MM.1S (cell line): ENCODE data around the gene CUL3.

Experiments used
- DNase-seq: peaks from one replicate; pipeline ENCODE4 v3.0.0-alpha.2; 2015
- H2AFZ ChIP-seq: fragments of 300-600 bp; sonication (generic); 2 replicates; pipeline ENCODE4 v1.6.0; 2016; ENCODE audit warnings: antibody characterized with exemption, low read length
- H3F3A ChIP-seq: fragments of 300-600 bp; sonication (generic); 2 replicates; pipeline ENCODE4 v1.6.1; 2016; ENCODE audit warnings: mild to moderate bottlenecking, antibody characterized with exemption, low read length, moderate library complexity, mixed read lengths; ENCODE audit not compliant: insufficient read depth
- H3K27ac ChIP-seq: fragments of 300-600 bp; sonication (generic); 2 replicates; pipeline ENCODE4 v1.5.1; 2016; ENCODE audit warnings: mild to moderate bottlenecking, low read length
- H3K27me3 ChIP-seq: fragments of 300-600 bp; sonication (generic); replicated peaks from 2 replicates; pipeline ENCODE4 v1.6.0; 2016; ENCODE audit warnings: low read length; ENCODE audit not compliant: insufficient read depth
- H3K36me3 ChIP-seq: fragments of 300-600 bp; sonication (generic); replicated peaks from 2 replicates; pipeline ENCODE4 v1.6.1; 2016; ENCODE audit warnings: mild to moderate bottlenecking, low read length, mixed read lengths; ENCODE audit not compliant: insufficient read depth
- H3K4me1 ChIP-seq: fragments of 300-600 bp; sonication (generic); 2 replicates; pipeline ENCODE4 v1.6.1; 2016; ENCODE audit warnings: low read length, mixed read lengths
- H3K4me2 ChIP-seq: fragments of 300-600 bp; sonication (generic); 2 replicates; pipeline ENCODE4 v1.6.0; 2016; ENCODE audit warnings: low read depth, low read length
- H3K4me3 ChIP-seq: fragments of 300-600 bp; sonication (generic); 2 replicates; pipeline ENCODE4 v1.5.1; 2016; ENCODE audit warnings: low read length, mixed read lengths
- H3K79me2 ChIP-seq: fragments of 300-600 bp; sonication (generic); 2 replicates; pipeline ENCODE4 v1.6.1; 2016; ENCODE audit warnings: mixed run types, low read length, mixed read lengths
- H3K9ac ChIP-seq: fragments of 300-600 bp; sonication (generic); 2 replicates; pipeline ENCODE4 v1.6.1; 2016; ENCODE audit warnings: low read length, mixed read lengths
- H3K9me2 ChIP-seq: fragments of 300-600 bp; sonication (generic); replicated peaks from 2 replicates; pipeline ENCODE4 v1.6.1; 2016; ENCODE audit warnings: mild to moderate bottlenecking, low read length, mixed read lengths; ENCODE audit not compliant: insufficient read depth
- H3K9me3 ChIP-seq: fragments of 300-600 bp; sonication (generic); replicated peaks from 2 replicates; pipeline ENCODE4 v1.6.1; 2016; ENCODE audit warnings: mild to moderate bottlenecking, low read length, mixed read lengths; ENCODE audit not compliant: insufficient read depth
- H4K20me1 ChIP-seq: fragments of 300-600 bp; sonication (generic); 2 replicates; pipeline ENCODE4 v1.6.1; 2016; ENCODE audit warnings: mild to moderate bottlenecking, low read length, moderate library complexity, mixed read lengths; ENCODE audit not compliant: insufficient read depth
- EZH2 ChIP-seq: fragments of 300-600 bp; sonication (generic); optimal IDR thresholded peaks from 2 replicates; pipeline ENCODE3; 2017; ENCODE audit warnings: low read depth, mild to moderate bottlenecking, antibody characterized with exemption, low read length, mixed read lengths
- EZH2phosphoT487 ChIP-seq: fragments of 300-600 bp; sonication (generic); IDR thresholded peaks from 2 replicates; pipeline ENCODE4 v1.6.1; 2018; ENCODE audit warnings: antibody characterized with exemption, low read length
- TF ChIP-seq, protein P1 (sequence below): fragments of 300-600 bp; sonication (generic); IDR thresholded peaks from 2 replicates; pipeline ENCODE4 v1.5.1; 2016; ENCODE audit warnings: antibody characterized with exemption, low read length, mixed read lengths

CUL3 gene

DNA sequence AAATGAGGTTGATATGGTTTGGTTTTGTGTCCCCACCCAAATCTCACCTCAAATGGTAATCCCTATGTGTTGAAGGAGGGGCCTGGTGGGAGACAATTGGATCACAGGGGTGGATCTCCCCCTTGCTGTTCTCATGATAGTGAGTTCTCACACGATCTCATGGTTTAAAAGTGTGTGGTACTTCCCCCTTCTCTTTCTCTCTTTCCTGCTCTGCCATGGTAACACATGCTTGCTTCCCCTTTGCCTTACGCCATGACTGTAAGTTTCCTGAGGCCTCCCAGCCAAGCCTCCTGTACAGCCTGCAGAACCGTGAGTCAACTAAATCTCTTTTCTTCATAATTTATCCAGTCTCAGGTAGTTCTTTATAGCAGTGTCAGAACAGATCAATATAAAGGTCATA lies 158.5 kb downstream of the CUL3 start:
- no peaks in the 10 kb centered on the region for H3K9me2 ChIP-seq
- H3K79me2 ChIP-seq, result no peaks in the 10 kb centered on the region
- H3K9ac ChIP-seq, result no peak overlapping the region
- H3F3A ChIP-seq, result no peaks in the 10 kb centered on the region
- no peaks in the 10 kb centered on the region for H3K9me3 ChIP-seq
- H3K27ac ChIP-seq, result no peak overlapping the region
- TF ChIP-seq, protein P1, sequence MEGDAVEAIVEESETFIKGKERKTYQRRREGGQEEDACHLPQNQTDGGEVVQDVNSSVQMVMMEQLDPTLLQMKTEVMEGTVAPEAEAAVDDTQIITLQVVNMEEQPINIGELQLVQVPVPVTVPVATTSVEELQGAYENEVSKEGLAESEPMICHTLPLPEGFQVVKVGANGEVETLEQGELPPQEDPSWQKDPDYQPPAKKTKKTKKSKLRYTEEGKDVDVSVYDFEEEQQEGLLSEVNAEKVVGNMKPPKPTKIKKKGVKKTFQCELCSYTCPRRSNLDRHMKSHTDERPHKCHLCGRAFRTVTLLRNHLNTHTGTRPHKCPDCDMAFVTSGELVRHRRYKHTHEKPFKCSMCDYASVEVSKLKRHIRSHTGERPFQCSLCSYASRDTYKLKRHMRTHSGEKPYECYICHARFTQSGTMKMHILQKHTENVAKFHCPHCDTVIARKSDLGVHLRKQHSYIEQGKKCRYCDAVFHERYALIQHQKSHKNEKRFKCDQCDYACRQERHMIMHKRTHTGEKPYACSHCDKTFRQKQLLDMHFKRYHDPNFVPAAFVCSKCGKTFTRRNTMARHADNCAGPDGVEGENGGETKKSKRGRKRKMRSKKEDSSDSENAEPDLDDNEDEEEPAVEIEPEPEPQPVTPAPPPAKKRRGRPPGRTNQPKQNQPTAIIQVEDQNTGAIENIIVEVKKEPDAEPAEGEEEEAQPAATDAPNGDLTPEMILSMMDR, result no peak
- no peak for TF ChIP-seq EZH2phosphoT487
- no peak for TF ChIP-seq EZH2
- H2AFZ ChIP-seq, result no peak overlapping the region
- H3K4me1 ChIP-seq, result no peaks in the 10 kb centered on the region
- H4K20me1 ChIP-seq, result no peaks in the 10 kb centered on the region
- no peak overlapping the region for H3K4me2 ChIP-seq
- H3K36me3 ChIP-seq, result no peaks in the 10 kb centered on the region
- H3K27me3 ChIP-seq, result no peaks in the 10 kb centered on the region
- H3K4me3 ChIP-seq, result no peak overlapping the region
- DNase-seq, result no peak

GRCh38 chr2:224421065-224421464 lies 164.1 kb downstream of the CUL3 start:
- no peak overlapping the region for H3K9ac ChIP-seq
- no peaks in the 10 kb centered on the region for H3F3A ChIP-seq
- H2AFZ ChIP-seq, result no peak overlapping the region
- no peak overlapping the region for H3K27ac ChIP-seq
- H3K79me2 ChIP-seq, result no peaks in the 10 kb centered on the region
- no peaks in the 10 kb centered on the region for H3K4me1 ChIP-seq
- H3K4me2 ChIP-seq, result no peak overlapping the region
- no peaks in the 10 kb centered on the region for H3K9me2 ChIP-seq
- H3K9me3 ChIP-seq, result no peaks in the 10 kb centered on the region
- TF ChIP-seq, protein P1, result no peak
- no peak for TF ChIP-seq EZH2phosphoT487
- TF ChIP-seq EZH2, result no peak
- H3K36me3 ChIP-seq, result no peaks in the 10 kb centered on the region
- no peaks in the 10 kb centered on the region for H3K27me3 ChIP-seq
- no peaks in the 10 kb centered on the region for H4K20me1 ChIP-seq
- no peak for DNase-seq
- H3K4me3 ChIP-seq, result no peak overlapping the region
